HepG2 (cell line): ENCODE measurements around the gene SRSF3. TPM values are rescaled to one million over a fixed set of nuclear protein-coding genes. Genes with fewer than 3 reads are reported as not detected.

Source experiments
- MTF2 ChIP-seq: sonication (generic); formaldehyde crosslinking; IDR thresholded peaks from 2 replicates; pipeline ENCODE4 v1.5.0; 2020; ENCODE audit warnings: missing genetic modification reagents, borderline replicate concordance
- NFKBIZ ChIP-seq: IDR thresholded peaks from 2 replicates; pipeline ENCODE4 v1.6.1; 2018; ENCODE audit warnings: missing genetic modification reagents, missing compliant biosample characterization
- NR2C2 ChIP-seq: sonication (generic); formaldehyde crosslinking; IDR thresholded peaks from 2 replicates; pipeline ENCODE4 v1.4.0; 2020; ENCODE audit warnings: missing genetic modification reagents, mild to moderate bottlenecking, moderate library complexity, borderline replicate concordance
- PHF5A ChIP-seq: IDR thresholded peaks from one replicate; pipeline ENCODE4 v1.6.1; 2018; ENCODE audit warnings: low read depth, missing genetic modification reagents; ENCODE audit not compliant: unreplicated experiment
- SNAPC2 ChIP-seq: sonication (generic); formaldehyde crosslinking; IDR thresholded peaks from 2 replicates; pipeline ENCODE4 v1.8.1; 2022; ENCODE audit warnings: mild to moderate bottlenecking, missing genetic modification reagents
- SNAPC4 ChIP-seq: sonication (generic); formaldehyde crosslinking; IDR thresholded peaks from 2 replicates; pipeline ENCODE4 v1.4.0; 2020; ENCODE audit warnings: mild to moderate bottlenecking, missing genetic modification reagents
- ZFP37 ChIP-seq: sonication (generic); formaldehyde crosslinking; IDR thresholded peaks from 2 replicates; pipeline ENCODE4 v1.4.0; 2020; ENCODE audit warnings: missing genetic modification reagents, borderline replicate concordance
- ZFP91 ChIP-seq: sonication (generic); formaldehyde crosslinking; IDR thresholded peaks from 2 replicates; pipeline ENCODE4 v1.9.0; 2022; ENCODE audit warnings: missing genetic modification reagents, mild to moderate bottlenecking, borderline replicate concordance
- ZNF121 ChIP-seq: sonication (generic); formaldehyde crosslinking; IDR thresholded peaks from 2 replicates; pipeline ENCODE4 v1.5.0; 2020; ENCODE audit warnings: mild to moderate bottlenecking, missing genetic modification reagents
- ZNF484 ChIP-seq: sonication (generic); formaldehyde crosslinking; IDR thresholded peaks from 2 replicates; pipeline ENCODE4 v1.5.1; 2020; ENCODE audit warnings: mild to moderate bottlenecking, low read depth, missing genetic modification reagents, borderline replicate concordance
- ZNF749 ChIP-seq: sonication (generic); formaldehyde crosslinking; IDR thresholded peaks from 2 replicates; pipeline ENCODE4 v1.8.0; 2022; ENCODE audit warnings: mild to moderate bottlenecking, missing genetic modification reagents, moderate library complexity, borderline replicate concordance
- ZSCAN12 ChIP-seq: sonication (generic); formaldehyde crosslinking; IDR thresholded peaks from 2 replicates; pipeline ENCODE4 v1.9.0; 2021; ENCODE audit warnings: mild to moderate bottlenecking, missing genetic modification reagents
- ZXDC ChIP-seq: sonication (generic); formaldehyde crosslinking; IDR thresholded peaks from 2 replicates; pipeline ENCODE4 v1.5.0; 2020; ENCODE audit warnings: mild to moderate bottlenecking, missing genetic modification reagents
- polyA plus RNA-seq, 8 experiments: library from polyadenylated mRNA; depleted of rRNA in 3 of 8; stranded (reverse) in 7 of 8; unstranded in 1 of 8; fragments of >200 nt; fragmentation: Illumina TruSeq in 4 of 8; extraction: Trizol in 4 of 8; gene quantifications; 2 replicates each; pipeline versions ENCODE4 v1.2.1 to v1.2.3, GENCODE V29; 2011 to 2016; ENCODE audit warnings: low read depth in 4 of 8, missing spikeins in 1 of 8, mixed read lengths in 1 of 8; ENCODE audit not compliant: insufficient read depth in 1 of 8
- total RNA-seq, 5 experiments: library from RNA; depleted of rRNA; stranded (reverse); fragments of >200 nt; fragmentation: Illumina TruSeq; extraction: Trizol; gene quantifications; 2 replicates each; pipeline ENCODE4 v1.2.3, GENCODE V29; 2016; ENCODE audit warnings: low read depth in 1 of 5
- TF ChIP-seq, protein P1 (sequence below): sonication (generic); formaldehyde crosslinking; IDR thresholded peaks from 2 replicates; pipeline ENCODE4 v1.5.1; 2020; ENCODE audit warnings: missing genetic modification reagents, mild to moderate bottlenecking, borderline replicate concordance
- TF ChIP-seq, protein P2 (sequence below): IDR thresholded peaks from 2 replicates; pipeline ENCODE4 v1.6.1; 2018; ENCODE audit warnings: missing genetic modification reagents, mild to moderate bottlenecking, missing compliant biosample characterization

SRSF3 gene
- total and polyA plus RNA-seq, 2 of the 13 experiments (the other 11 are each of a cell fraction or from before 2014, with no cell fraction given), result 206 to 684 TPM

DNA sequence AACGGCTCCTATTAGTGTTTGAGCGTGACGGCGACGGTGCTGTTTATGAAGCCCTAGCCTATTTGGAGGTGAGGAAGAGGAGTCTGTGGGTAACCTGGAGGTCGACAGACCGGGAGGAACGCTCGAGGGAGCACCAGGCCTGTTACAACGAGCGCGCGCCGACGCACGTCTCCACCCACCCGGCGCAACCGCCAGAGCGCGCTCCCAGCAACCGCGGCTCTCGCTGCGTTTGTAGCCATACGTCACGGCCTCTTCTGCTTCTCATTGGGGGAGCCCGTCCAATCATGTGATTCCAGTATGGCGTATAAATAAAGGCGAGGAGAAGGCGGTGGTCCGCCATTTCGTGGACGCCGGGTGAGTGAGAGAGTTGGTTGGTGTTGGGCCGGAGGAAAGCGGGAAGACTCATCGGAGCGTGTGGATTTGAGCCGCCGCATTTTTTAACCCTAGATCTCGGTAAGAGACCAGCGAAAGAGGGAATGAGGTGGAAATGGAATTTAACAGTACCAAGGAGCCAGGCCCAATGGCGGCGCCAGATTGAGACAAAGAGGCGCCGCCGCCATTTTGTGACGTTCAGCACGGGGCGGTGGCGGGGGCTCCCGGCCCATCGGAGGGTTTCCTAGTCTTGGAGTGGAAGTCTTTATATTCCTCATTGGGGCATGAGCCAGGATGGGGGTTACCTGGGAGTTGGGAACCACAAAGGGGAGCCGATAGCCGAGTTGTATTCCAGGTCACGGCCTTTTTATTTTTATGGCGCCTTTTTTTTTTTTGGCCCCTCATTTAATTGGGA lies at the start of gene SRSF3 (continued):
- TF ChIP-seq ZSCAN12 (CRISPR knock-in tag) (no peak; the same call in 1 of the 2 replicates), ZFP37 (CRISPR knock-in tag) (peak; percentile 11; the same call in 1 of the 2 replicates), ZXDC (CRISPR knock-in tag) (no peak; the same call in none of the 2 replicates), PHF5A (no peak), MTF2 (no peak), ZNF121 (CRISPR knock-in tag) (no peak; the same call in 1 of the 2 replicates), NFKBIZ (CRISPR knock-in tag) (no peak; the same call in 1 of the 2 replicates), SNAPC2 (CRISPR knock-in tag) (peak; percentile 90), ZNF484 (no peak), ZFP91 (CRISPR knock-in tag) (peak; percentile 90), NR2C2 (CRISPR knock-in tag) (peak; percentile 78), ZNF749 (CRISPR knock-in tag) (peak; percentile 67; the same call in 1 of the 2 replicates), SNAPC4 (CRISPR knock-in tag) (peak; percentile 78)
- TF ChIP-seq, protein P1, sequence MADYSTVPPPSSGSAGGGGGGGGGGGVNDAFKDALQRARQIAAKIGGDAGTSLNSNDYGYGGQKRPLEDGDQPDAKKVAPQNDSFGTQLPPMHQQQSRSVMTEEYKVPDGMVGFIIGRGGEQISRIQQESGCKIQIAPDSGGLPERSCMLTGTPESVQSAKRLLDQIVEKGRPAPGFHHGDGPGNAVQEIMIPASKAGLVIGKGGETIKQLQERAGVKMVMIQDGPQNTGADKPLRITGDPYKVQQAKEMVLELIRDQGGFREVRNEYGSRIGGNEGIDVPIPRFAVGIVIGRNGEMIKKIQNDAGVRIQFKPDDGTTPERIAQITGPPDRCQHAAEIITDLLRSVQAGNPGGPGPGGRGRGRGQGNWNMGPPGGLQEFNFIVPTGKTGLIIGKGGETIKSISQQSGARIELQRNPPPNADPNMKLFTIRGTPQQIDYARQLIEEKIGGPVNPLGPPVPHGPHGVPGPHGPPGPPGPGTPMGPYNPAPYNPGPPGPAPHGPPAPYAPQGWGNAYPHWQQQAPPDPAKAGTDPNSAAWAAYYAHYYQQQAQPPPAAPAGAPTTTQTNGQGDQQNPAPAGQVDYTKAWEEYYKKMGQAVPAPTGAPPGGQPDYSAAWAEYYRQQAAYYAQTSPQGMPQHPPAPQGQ (CRISPR knock-in tag), result no peak
- TF ChIP-seq, protein P2, sequence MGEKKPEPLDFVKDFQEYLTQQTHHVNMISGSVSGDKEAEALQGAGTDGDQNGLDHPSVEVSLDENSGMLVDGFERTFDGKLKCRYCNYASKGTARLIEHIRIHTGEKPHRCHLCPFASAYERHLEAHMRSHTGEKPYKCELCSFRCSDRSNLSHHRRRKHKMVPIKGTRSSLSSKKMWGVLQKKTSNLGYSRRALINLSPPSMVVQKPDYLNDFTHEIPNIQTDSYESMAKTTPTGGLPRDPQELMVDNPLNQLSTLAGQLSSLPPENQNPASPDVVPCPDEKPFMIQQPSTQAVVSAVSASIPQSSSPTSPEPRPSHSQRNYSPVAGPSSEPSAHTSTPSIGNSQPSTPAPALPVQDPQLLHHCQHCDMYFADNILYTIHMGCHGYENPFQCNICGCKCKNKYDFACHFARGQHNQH (CRISPR knock-in tag), result peak; percentile 95
